Hair follicular keratinocyte (primary cell): ENCODE data around the gene FILIP1. TPM values are rescaled to one million over a fixed set of nuclear protein-coding genes. Genes with fewer than 3 reads are reported as not detected.

Experiments
- total RNA-seq: library from RNA; depleted of rRNA; stranded (reverse); fragments of >200 nt; gene quantifications from 2 replicates; pipeline ENCODE4 v1.2.3, GENCODE V29; 2015

Gene FILIP1
- total RNA-seq = not detected in 2 replicates

GRCh38 chr6:75493400-75494064 is at the start of gene FILIP1:
Gene FILIP1, minus strand, starts transcription at chr6:75493800. Its CDS starts 78,828 bp downstream, at chr6:75414972.

GRCh38 chr6:75284632-75285282 is 208.8 kb downstream of the FILIP1 start, which contains the start of gene TMEM30A:
Gene TMEM30A, minus strand, starts transcription at chr6:75284792. Its CDS starts 154 bp downstream, at chr6:75284638.

GRCh38 chr6:75243333-75244062 is 250.1 kb downstream of the FILIP1 start, which contains the start of gene COX7A2:
Gene COX7A2, minus strand, starts transcription at chr6:75243801. Its CDS starts 67 bp downstream, at chr6:75243734.

Other genes starting within 250 kb of the FILIP1 start
- 384 and 389 TPM in 2 replicates for gene COX7A2, start 250.0 kb downstream of the FILIP1 start, total RNA-seq
- gene TMEM30A, start 209.0 kb downstream of the FILIP1 start, total RNA-seq = 41.5 and 48.8 TPM in 2 replicates
- gene SENP6, start 108.1 kb upstream of the FILIP1 start, total RNA-seq = 34.9 and 41.9 TPM in 2 replicates